Fibroblast of gingiva (primary cell): ENCODE data around the gene SHC1.
A peak's percentile ranks its signal among the peaks of the same experiment; 100 is the strongest.

Source experiments
- DNase-seq: peaks from one replicate; pipeline ENCODE4 v3.0.0-alpha.2; 2011; ENCODE audit warnings: low read depth

SHC1 gene

DNA sequence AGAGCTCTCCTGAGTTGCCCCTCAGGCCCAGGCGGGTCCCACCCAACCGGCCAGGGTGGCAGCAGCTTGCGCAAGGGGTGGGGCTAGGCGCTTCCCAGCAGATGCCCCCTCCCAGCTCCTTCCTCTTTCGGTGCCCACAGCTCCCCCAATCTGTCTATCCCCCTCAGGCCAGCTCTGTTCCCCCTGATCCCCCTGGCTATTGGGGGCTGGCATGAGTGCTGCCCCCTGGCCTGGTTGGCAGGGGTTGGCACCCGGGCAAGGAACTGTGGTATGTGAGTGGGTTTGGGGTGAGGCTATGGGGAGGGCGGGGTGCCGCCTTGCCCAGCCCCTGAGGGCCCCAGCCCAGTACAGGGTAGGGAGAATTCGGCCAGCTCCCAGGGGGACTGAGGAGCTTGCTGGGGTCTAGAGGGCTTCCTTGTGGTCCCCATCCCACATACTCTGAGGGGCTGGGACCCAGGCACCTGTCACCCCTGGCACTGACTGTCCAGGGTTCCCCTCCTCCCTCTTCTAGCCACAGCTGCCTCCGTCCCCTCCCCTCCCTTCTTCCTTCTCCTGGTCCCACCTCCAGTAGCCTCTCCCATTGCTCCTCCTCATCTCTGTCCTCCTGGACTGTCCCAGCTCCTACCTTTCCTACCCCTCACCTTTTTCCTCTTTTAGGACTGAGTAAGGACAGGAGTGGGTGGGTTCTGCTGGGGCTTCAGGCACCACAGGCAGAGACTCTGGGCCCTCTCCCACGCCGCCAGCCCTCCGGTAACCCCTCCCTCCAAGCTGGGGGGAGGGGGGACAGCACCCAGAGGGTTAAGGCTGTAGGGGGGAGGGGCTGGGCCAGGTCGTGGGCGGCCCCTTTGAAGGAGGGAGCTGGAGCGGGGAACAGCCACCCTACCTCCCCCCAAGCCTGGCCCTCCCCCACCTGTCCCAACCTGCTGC is 37.7 kb upstream of the SHC1 start:
- no peak for DNase-seq

- no peak for DNase-seq
These were observed 36.8 kb upstream of the SHC1 start for GRCh38 chr1:155007251-155007828.

GRCh38 chr1:155006601-155007101 is 36.1 kb upstream of the SHC1 start:
- DNase-seq, result no peak

- peak; percentile 79 for DNase-seq
These were observed 34.8 kb upstream of the SHC1 start for GRCh38 chr1:155005076-155006011.

- DNase-seq, result peak; percentile 36
These were observed 34.0 kb upstream of the SHC1 start for GRCh38 chr1:155004352-155005075.

- peak; percentile 69 for DNase-seq
These were observed 33.3 kb upstream of the SHC1 start for GRCh38 chr1:155003766-155004351.

- DNase-seq, result no peak
These were observed 32.7 kb upstream of the SHC1 start for GRCh38 chr1:155003227-155003765.

DNA sequence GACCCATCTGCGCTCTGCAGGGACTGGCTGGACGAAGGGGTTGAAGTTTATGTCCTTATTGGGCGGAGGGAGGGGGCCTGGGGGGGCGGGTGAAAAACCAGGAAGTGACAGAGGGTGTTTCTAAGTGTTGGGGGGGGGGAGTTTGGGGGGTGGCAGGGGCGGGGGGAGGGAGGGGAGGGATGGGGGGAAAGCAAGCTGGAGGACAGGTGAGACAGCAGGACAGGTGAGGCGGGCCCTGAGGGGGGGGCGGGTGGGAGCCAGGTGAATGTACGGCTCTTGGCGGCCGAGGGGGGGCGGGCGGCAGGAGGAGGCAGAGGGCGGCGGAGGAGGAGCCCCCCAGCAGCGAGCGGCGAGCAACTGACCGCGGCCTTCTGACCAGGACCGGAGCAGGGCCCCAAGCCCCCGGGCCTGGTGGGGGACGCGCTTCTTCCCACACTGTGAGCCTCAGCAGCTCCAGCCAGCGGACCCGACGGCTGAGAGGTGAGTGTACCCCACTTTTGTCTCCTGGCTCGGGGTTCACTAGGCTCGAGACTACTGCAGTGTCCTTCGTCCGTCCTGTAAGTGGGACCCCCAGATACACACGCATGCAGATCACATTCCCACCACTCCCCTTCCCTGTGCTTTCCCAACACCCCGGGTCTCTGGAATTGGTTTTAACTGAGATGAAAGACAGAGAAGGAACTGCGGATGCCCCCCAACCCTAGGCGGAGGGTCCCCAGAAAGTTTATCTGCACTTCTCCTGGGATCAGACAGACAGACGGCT is 32.1 kb upstream of the SHC1 start, which contains the start of gene ZBTB7B:
Gene ZBTB7B (plus strand): TSS at position 339 of the 763 bp plus-strand sequence. CDS start 11,859 bp downstream, outside the sequence.
- peak; percentile 30 for DNase-seq

DNA sequence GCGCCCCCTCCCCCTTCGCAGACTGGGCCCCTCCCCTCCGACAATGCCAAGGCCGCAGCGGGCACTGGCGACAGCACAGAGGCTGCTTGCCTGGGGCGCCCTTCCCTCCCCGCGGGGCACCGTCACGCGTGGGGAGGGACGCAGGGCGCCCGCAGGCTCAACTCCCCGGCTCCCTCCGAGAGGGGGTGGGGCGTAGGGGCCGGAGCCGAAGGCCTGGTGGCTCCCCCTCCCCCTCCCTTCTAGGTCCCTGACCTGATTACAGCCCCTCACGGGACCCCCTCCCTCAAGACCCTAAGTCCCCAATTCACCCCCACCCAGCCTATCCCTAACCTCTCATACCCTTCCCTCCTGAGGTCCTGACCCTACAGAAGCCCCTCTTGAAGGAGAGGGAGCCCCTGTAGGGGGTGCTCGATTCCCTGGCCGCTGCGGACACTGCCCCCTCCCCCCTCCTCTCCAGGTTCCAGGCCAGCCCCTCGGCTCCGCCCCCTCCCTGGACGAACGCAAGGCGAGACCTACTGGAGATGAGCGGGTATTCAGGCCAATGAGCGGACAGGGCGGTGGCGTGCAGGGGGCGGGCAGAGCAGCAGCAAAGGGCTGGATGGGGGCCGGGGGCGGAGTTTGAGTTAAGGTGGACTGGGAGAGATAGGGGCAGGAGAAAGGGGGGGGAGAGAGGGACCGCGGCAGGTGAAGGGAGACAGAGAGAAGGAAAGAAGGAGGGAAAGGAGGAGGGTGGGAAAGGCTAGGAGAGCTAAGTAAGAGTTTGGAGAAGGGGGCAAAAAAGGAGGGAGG is 31.3 kb upstream of the SHC1 start:
- DNase-seq, result peak; percentile 99

- DNase-seq, result no peak
These were observed 30.8 kb upstream of the SHC1 start for GRCh38 chr1:155001425-155001674.

- peak; percentile 86 for DNase-seq
These were observed 30.3 kb upstream of the SHC1 start for GRCh38 chr1:155000726-155001424.

- DNase-seq, result no peak
These were observed 29.8 kb upstream of the SHC1 start for GRCh38 chr1:155000411-155000725.

GRCh38 chr1:154999571-155000410 is 29.2 kb upstream of the SHC1 start:
- no peak for DNase-seq

DNA sequence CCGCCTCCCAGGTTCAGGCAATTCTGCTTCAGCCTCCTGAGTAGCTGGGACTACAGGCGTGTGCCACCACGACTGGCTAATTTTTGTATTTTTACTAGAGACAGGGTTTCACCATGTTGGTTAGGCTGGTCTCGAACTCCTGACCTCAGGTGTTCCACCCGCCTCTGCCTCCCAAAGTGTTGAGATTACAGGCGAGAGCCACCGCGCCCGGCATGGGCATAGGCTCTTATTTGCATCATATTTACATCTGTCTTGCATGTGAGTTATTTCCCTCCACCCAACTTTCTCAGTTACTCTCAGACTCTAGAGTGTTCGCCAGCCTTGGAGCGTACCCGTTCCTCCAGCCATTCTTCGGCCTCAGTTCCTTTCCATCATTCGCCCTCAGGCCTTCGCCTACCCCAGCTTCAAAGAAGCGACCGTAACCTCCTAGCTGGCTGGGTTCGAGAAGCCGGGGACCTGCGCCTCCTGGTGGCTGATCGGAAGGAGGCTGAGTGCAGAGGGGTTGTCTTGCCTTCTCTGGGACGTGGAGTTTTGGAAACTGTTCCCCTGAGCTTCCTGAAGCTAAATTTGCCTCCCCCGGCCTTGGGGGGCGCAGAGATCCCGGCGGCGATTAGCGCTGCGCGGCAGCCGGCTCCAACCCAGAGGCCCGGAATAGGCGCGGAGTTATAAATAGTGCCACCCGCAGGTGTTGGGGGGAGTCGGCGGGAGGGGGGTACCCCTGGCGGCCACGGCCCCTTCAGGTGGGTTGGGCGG is 28.4 kb upstream of the SHC1 start:
- peak; percentile 62 for DNase-seq

DNA sequence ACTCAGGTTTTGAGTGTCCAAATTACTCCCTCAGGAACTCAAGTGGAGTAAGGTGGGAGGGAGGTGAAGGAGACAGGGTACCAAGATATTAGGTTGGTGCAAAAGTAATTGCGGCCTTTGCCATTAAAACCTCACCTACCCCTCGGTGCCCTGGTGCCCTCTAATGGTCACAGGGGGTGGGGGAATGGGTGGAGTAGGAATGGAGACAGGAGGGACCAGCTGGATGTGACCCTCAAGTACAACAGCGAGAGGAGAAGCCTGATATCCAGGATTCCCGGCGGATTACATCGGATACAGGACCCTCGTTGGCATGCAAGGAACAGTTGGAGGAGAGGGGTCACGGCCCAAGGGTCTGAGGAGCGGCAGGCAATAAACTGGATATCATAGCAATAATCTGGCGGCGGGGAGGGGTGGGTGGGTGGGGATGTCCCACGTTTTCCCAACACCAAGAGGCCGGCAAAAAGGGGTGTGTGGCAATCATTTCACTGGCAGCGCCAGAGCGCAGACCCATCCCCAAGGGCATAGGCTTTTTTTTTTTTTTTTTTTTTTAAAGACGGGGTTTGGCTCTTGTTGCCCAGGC is 27.7 kb upstream of the SHC1 start:
- DNase-seq, result no peak

DNA sequence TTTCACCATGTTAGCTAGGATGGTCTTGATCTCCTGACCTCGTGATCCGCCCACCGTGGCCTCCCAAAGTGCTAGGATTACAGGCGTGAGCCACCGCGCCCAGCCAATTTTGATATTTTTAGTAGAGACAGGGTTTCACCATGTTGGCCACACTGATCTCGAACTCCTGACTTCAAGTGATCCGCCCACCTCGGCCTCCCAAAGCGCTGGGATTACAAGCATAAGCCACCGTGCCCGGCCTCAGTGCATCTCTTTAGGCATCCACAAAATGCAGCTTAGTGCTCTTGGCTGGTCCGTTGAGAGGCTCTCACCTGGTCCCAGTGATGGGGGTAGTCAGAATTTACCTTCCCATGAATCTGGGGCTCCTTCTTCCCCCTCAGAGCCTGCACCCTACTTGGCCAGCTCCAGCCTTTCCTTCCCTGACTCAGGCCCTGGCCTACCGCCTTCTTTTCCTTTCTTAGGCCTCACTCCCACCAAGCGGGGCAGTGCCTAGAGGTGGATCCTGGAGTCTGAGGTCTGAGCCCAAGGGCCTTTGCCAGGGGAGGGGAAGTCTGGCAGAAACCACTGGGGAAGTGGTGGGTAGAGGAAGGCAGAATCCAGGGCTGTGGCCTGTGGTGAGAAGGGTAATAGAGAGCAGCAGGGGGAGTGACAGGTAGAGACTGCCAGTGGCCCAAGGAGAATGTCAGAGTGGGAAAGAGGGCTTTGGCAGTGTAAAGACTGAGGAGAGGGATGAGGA is 26.6 kb upstream of the SHC1 start:
- no peak for DNase-seq
